ENCODE measurements around the gene TRAPPC10. TPM values are rescaled to one million over a fixed set of nuclear protein-coding genes. Genes with fewer than 3 reads are reported as not detected.
"Not testable (repeated sequence)": the region's sequence is repeated elsewhere in the genome, so short reads cannot be mapped to it uniquely, and the experiment has no call there.

The TRAPPC10 gene
- total RNA-seq, 2 experiments from 2014 or later, result 46.1 to 50.5 TPM

GRCh38 chr21:44090325-44090724, 78.2 kb downstream of the TRAPPC10 start:
- intact Hi-C loops (cut with micrococcal nuclease), result no loop called here
- POLR2A ChIA-PET, result no interaction called here
- CTCF ChIA-PET, result no interaction called here
- no peaks in the 10 kb centered on the region for H3K9me3 Mint-ChIP-seq
- peaks cover 59% of the 10 kb centered on the region for H3K4me1 Mint-ChIP-seq (ENCODE audit: low read depth)
- DNase-seq, result no peak
- peak overlapping the region; percentile 99 for H3K27ac Mint-ChIP-seq
- H3K4me3 Mint-ChIP-seq, result no peak overlapping the region
- H3K36me3 Mint-ChIP-seq, result peaks cover 69% of the 10 kb centered on the region
- no peaks in the 10 kb centered on the region for H3K27me3 Mint-ChIP-seq

GRCh38 chr21:44092211-44092610, 80.1 kb downstream of the TRAPPC10 start:
- peaks cover 52% of the 10 kb centered on the region for H3K36me3 Mint-ChIP-seq

GRCh38 chr21:44093761-44094160, 81.7 kb downstream of the TRAPPC10 start:
- ChIA-PET CTCF (interaction anchor here (1.0 kb wide), 1 partner anchor 9 kb away, joined by 3 read pairs; no protein-coding TSS in a partner anchor), POLR2A (interaction anchor here (1.1 kb wide), 1 partner anchor 10 kb away, joined by 3 read pairs; no protein-coding TSS in a partner anchor)
- DNase-seq, result no peak
- Mint-ChIP-seq H3K4me3 (no peak overlapping the region), H3K4me1 (ENCODE audit: low read depth) (peaks cover 24% of the 10 kb centered on the region), H3K36me3 (peaks cover 36% of the 10 kb centered on the region), H3K27ac (no peak overlapping the region), H3K27me3 (no peaks in the 10 kb centered on the region), H3K9me3 (no peaks in the 10 kb centered on the region)
- intact Hi-C loops (cut with micrococcal nuclease), result no loop called here

More at GRCh38 chr21:44092211-44092610, 80.1 kb downstream of the TRAPPC10 start:
- ChIA-PET CTCF (no interaction called here), POLR2A (no interaction called here)
- no peak overlapping the region for H3K27ac Mint-ChIP-seq
- H3K4me3 Mint-ChIP-seq, result no peak overlapping the region
- H3K27me3 Mint-ChIP-seq, result no peaks in the 10 kb centered on the region
- H3K4me1 Mint-ChIP-seq (ENCODE audit: low read depth), result peaks cover 40% of the 10 kb centered on the region
- intact Hi-C loops (cut with micrococcal nuclease), result no loop called here
- DNase-seq, result no peak
- no peaks in the 10 kb centered on the region for H3K9me3 Mint-ChIP-seq

- H3K36me3 Mint-ChIP-seq, result peaks cover 26% of the 10 kb centered on the region
- peaks cover 14% of the 10 kb centered on the region for H3K4me1 Mint-ChIP-seq (ENCODE audit: low read depth)
- CTCF ChIA-PET, result interaction anchor here (1.0 kb wide), 1 partner anchor 10 kb away, joined by 3 read pairs; no protein-coding TSS in a partner anchor
- intact Hi-C loops (cut with micrococcal nuclease), result no loop called here
- POLR2A ChIA-PET, result no interaction called here
- DNase-seq, result no peak
- H3K27me3 Mint-ChIP-seq, result no peaks in the 10 kb centered on the region
- H3K27ac Mint-ChIP-seq, result no peak overlapping the region
- no peaks in the 10 kb centered on the region for H3K9me3 Mint-ChIP-seq
- no peak overlapping the region for H3K4me3 Mint-ChIP-seq
These were observed 82.7 kb downstream of the TRAPPC10 start for GRCh38 chr21:44094832-44095231.

GRCh38 chr21:44098507-44098906, 86.4 kb downstream of the TRAPPC10 start:
- intact Hi-C loops (cut with micrococcal nuclease); H3K27ac Mint-ChIP-seq; H3K9me3 Mint-ChIP-seq; POLR2A ChIA-PET; CTCF ChIA-PET; DNase-seq; H3K4me1 Mint-ChIP-seq (ENCODE audit: low read depth); H3K4me3 Mint-ChIP-seq; H3K27me3 Mint-ChIP-seq: not testable (repeated sequence)
- H3K36me3 Mint-ChIP-seq, result peaks cover 11% of the 10 kb centered on the region

- H3K4me1 Mint-ChIP-seq (ENCODE audit: low read depth); H3K27me3 Mint-ChIP-seq; H3K27ac Mint-ChIP-seq; H3K36me3 Mint-ChIP-seq; DNase-seq; POLR2A ChIA-PET; H3K4me3 Mint-ChIP-seq; CTCF ChIA-PET; intact Hi-C loops (cut with micrococcal nuclease); H3K9me3 Mint-ChIP-seq: not testable (repeated sequence)
These were observed 86.9 kb downstream of the TRAPPC10 start for GRCh38 chr21:44098964-44099363.

- H3K27ac Mint-ChIP-seq; H3K4me1 Mint-ChIP-seq (ENCODE audit: low read depth); POLR2A ChIA-PET; H3K27me3 Mint-ChIP-seq; H3K9me3 Mint-ChIP-seq; intact Hi-C loops (cut with micrococcal nuclease); CTCF ChIA-PET; H3K36me3 Mint-ChIP-seq: not testable (repeated sequence)
- DNase-seq, result peak; percentile 54
- peak within 1 kb of the TSS; percentile 37 for H3K4me3 Mint-ChIP-seq
These were observed 95.0 kb downstream of the TRAPPC10 start, which contains the start of gene PWP2 for GRCh38 chr21:44107026-44107501. PWP2 (plus strand) TSS chr21:44107399; CDS start chr21:44107417, 18 bp downstream.

GRCh38 chr21:44107589-44107988, 95.5 kb downstream of the TRAPPC10 start:
- POLR2A ChIA-PET; H3K27ac Mint-ChIP-seq; CTCF ChIA-PET; H3K9me3 Mint-ChIP-seq; H3K4me1 Mint-ChIP-seq (ENCODE audit: low read depth); H3K36me3 Mint-ChIP-seq; H3K27me3 Mint-ChIP-seq; intact Hi-C loops (cut with micrococcal nuclease); DNase-seq; H3K4me3 Mint-ChIP-seq: not testable (repeated sequence)

- H3K27me3 Mint-ChIP-seq; H3K9me3 Mint-ChIP-seq; H3K36me3 Mint-ChIP-seq; POLR2A ChIA-PET; H3K4me1 Mint-ChIP-seq (ENCODE audit: low read depth); CTCF ChIA-PET; H3K4me3 Mint-ChIP-seq; H3K27ac Mint-ChIP-seq; intact Hi-C loops (cut with micrococcal nuclease): not testable (repeated sequence)
- peak; percentile 16 for DNase-seq
These were observed 101.7 kb downstream of the TRAPPC10 start for GRCh38 chr21:44113702-44114371.

GRCh38 chr21:44122131-44122530, 110.0 kb downstream of the TRAPPC10 start:
- H3K9me3 Mint-ChIP-seq, result not testable (repeated sequence)

GRCh38 chr21:44127827-44128226, 115.7 kb downstream of the TRAPPC10 start:
- H3K4me3 Mint-ChIP-seq; H3K27me3 Mint-ChIP-seq; H3K4me1 Mint-ChIP-seq (ENCODE audit: low read depth); CTCF ChIA-PET; POLR2A ChIA-PET; DNase-seq; H3K9me3 Mint-ChIP-seq; H3K27ac Mint-ChIP-seq; intact Hi-C loops (cut with micrococcal nuclease); H3K36me3 Mint-ChIP-seq: not testable (repeated sequence)

More at GRCh38 chr21:44122131-44122530, 110.0 kb downstream of the TRAPPC10 start:
- intact Hi-C loops (cut with micrococcal nuclease); POLR2A ChIA-PET; H3K27ac Mint-ChIP-seq; H3K27me3 Mint-ChIP-seq; H3K36me3 Mint-ChIP-seq; DNase-seq; CTCF ChIA-PET; H3K4me3 Mint-ChIP-seq; H3K4me1 Mint-ChIP-seq (ENCODE audit: low read depth): not testable (repeated sequence)

- CTCF ChIA-PET; intact Hi-C loops (cut with micrococcal nuclease); H3K27me3 Mint-ChIP-seq; H3K27ac Mint-ChIP-seq; H3K36me3 Mint-ChIP-seq; POLR2A ChIA-PET; H3K4me1 Mint-ChIP-seq (ENCODE audit: low read depth); DNase-seq; H3K9me3 Mint-ChIP-seq: not testable (repeated sequence)
- peak overlapping the region; percentile 61 for H3K4me3 Mint-ChIP-seq
These were observed 121.6 kb downstream of the TRAPPC10 start for GRCh38 chr21:44133715-44134057.

GRCh38 chr21:44134732-44135131, 122.6 kb downstream of the TRAPPC10 start:
- POLR2A ChIA-PET, result not testable (repeated sequence)

More at GRCh38 chr21:44134732-44135131, 122.6 kb downstream of the TRAPPC10 start:
- H3K27ac Mint-ChIP-seq; H3K27me3 Mint-ChIP-seq; intact Hi-C loops (cut with micrococcal nuclease); H3K9me3 Mint-ChIP-seq; H3K4me3 Mint-ChIP-seq; CTCF ChIA-PET; DNase-seq; H3K4me1 Mint-ChIP-seq (ENCODE audit: low read depth); H3K36me3 Mint-ChIP-seq: not testable (repeated sequence)

Measured in activated CD4-positive, alpha-beta memory T cell treated with anti-CD3 and anti-CD28 coated beads for 36 hours (primary cell).